Dedifferentiated amniotic fluid mesenchymal stem cell (primary cell): ENCODE data around the gene DLD.
"Not testable (repeated sequence)": the region's sequence is repeated elsewhere in the genome, so short reads cannot be mapped to it uniquely, and the experiment has no call there.

Source experiments
- DNase-seq: peaks from one replicate; pipeline ENCODE4 v3.0.0-alpha.2; 2016; ENCODE audit errors: extremely low spot score

DLD gene

GRCh38 chr7:107917763-107918651, 27.0 kb downstream of the DLD start:
- no peak for DNase-seq

- DNase-seq = no peak
Observed at GRCh38 chr7:107918948-107919347, 28.0 kb downstream of the DLD start.

GRCh38 chr7:107920048-107920772, 29.2 kb downstream of the DLD start:
- no peak for DNase-seq

- not testable (repeated sequence) for DNase-seq
Observed at GRCh38 chr7:107921826-107922225, 30.8 kb downstream of the DLD start.

GRCh38 chr7:107922886-107923285, 31.9 kb downstream of the DLD start:
- DNase-seq = no peak

- no peak for DNase-seq
Observed at GRCh38 chr7:107924841-107925504, 34.0 kb downstream of the DLD start.

GRCh38 chr7:107926481-107926880, 35.5 kb downstream of the DLD start:
- no peak for DNase-seq

GRCh38 chr7:107931740-107932515, 40.9 kb downstream of the DLD start:
- DNase-seq = no peak

- DNase-seq = no peak
Observed at GRCh38 chr7:107932805-107933204, 41.8 kb downstream of the DLD start.

- DNase-seq = no peak
Observed at GRCh38 chr7:107933386-107934013, 42.5 kb downstream of the DLD start.

GRCh38 chr7:107934991-107935770, 44.2 kb downstream of the DLD start:
- peak; percentile 36 for DNase-seq

GRCh38 chr7:107936312-107936711, 45.3 kb downstream of the DLD start:
- no peak for DNase-seq

- no peak for DNase-seq
Observed at GRCh38 chr7:107937531-107937930, 46.5 kb downstream of the DLD start.

GRCh38 chr7:107938456-107939250, 47.7 kb downstream of the DLD start:
- no peak for DNase-seq

GRCh38 chr7:107939573-107940489, 48.8 kb downstream of the DLD start:
- peak; percentile 64 for DNase-seq

- no peak for DNase-seq
Observed at GRCh38 chr7:107940951-107941350, 50.0 kb downstream of the DLD start.

- DNase-seq = no peak
Observed at GRCh38 chr7:107943018-107943417, 52.0 kb downstream of the DLD start.

- no peak for DNase-seq
Observed at GRCh38 chr7:107944411-107945169, 53.6 kb downstream of the DLD start.
